ENCODE data around the gene SSC4D.
"Not testable (repeated sequence)": the region's sequence is repeated elsewhere in the genome, so short reads cannot be mapped to it uniquely, and the experiment has no call there.

Gene SSC4D

DNA sequence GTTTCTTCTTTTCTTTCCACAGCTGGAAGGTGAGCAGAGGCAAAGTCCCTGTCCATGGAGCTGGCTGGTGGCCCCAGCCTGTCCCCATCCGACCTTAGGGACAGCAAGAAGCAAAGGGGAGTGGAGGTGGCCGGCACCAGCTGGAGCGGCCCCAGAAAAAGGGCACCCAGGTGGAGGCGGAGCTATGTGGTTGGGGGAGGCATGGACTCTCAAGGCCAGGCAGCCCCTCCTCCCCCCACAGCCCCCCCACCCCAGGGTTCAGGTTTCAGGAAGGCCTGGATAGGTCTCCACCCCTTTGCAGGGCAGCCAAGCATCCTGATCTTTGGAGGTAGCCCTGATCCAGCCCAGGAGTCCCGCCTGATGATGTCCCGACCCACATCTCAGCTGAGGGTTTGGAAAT, at the start of gene SSC4D:
SSC4D (minus strand) TSS at position 161 of the 400 bp plus-strand sequence. CDS start 5,258 bp downstream, outside the sequence.
- DNase-seq (ENCODE audit: low spot score) = no peak

DNA sequence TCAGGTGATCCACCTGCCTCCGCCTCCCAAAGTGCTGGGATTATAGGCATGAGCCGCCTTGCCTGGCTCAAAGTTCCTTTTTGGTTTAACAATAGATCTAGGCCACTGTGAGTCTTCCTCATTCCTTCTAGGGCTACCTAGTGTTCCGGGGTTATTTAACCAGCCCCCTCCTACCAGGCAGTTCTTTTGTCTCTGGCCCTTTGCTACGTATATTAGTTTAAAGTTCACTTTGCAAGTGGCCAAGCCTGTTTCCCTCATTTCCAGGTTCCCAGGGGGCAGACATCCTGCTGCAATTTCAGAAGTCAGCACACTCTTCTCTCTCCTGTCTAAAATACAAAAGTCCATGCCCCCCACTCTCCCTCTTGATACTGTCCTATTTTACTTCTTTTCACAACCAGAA, 49.0 kb upstream of the SSC4D start:
- not testable (repeated sequence) for DNase-seq (ENCODE audit: low spot score)

DNA sequence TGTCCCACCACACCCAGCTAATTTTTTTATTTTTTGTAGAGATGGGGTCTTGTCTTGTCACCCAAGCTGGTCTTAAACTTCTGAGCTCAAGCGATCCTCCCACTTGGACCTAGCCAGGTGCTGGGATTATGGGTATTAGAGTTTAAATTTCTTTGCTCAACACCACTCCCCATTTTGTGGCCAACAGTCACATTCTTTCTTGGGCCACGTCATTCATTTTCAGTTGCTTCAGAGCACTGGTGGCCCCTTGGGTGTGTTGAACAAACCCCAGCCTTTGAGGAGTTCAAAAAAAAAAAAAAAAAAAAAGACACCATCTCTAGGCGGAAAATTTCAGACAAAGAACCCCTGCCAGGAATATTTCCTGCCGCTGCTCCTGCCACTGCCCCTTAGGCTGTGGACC, 47.5 kb upstream of the SSC4D start:
- DNase-seq (ENCODE audit: low spot score) = not testable (repeated sequence)

DNA sequence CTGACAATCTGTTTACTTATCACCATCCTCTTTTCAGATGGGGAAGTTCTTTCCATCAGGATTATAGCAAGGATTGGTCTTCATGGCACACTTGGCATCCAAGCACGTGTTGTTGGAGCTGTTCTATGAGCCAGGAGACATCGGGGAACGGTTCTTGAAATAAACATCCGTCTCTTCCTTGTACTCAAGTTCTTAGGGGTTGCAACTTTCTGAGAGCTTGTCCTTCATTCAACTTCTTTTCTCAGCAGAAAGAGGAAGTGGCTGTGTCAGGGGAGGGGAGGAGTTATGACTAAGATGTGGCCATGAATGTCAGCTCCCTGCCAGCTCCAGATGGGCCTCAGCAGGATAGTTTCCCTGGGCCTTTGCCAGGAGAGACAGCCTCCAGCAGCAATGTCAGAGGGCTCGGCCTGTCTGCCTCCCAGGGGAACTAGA, 36.1 kb upstream of the SSC4D start:
- DNase-seq (ENCODE audit: low spot score) = peak; percentile 37

DNA sequence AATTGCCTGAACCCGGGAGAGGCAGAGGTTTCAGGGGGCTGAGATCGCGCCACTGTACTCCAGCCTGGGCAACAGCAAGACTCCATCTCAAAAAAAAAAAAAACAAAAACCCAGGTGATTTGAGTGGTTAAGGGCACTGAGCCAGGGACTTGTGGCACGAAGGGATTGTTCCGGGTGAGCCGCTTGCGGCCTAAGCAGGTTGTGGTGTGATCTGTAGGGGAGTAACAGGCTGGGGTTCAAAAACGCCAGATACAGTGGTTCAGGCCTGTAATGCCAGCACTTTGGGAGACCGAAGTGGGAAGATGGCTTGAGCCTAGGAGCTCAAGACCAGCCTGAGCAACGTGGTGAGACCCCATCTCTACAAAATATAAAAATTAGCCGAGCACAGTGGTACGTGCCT, 34.3 kb upstream of the SSC4D start:
- not testable (repeated sequence) for DNase-seq (ENCODE audit: low spot score)

DNA sequence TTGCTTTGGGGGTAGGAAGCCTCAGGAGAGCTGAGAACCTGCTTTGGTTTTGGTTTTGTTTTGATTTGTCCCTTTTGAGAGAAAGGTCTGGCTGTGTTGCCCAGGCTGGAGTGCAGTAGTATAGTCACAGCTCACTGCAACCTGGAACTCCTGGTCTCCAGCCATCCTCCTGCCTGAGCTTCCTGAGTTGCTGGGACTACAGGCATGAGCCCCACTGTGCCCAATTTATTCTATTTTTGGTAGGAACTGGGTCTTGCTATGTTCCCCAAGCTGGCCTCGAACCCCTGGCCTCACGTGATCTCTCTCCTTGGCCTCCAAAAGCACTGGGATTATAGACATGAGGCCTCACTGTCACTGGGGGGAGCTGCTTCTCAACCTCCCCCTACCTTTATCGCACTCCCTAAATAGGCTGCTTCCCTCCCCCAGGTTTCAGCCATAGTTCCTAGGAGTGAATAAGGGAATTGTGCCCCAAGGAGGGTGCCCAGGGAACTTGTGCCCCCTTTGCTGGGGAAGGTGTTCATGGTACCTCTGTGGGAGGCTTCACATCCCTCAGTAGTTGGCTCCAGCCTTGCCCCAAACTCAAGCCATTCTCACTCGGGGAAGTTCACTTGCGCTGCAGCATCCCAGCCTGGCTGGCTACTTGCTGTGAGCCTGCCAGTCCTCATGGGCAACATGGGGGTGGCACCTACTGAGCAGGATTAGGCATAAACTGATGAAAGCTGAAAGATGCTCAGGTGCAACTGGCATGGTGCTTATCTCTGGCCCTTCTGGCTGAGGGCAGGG, 33.4 kb upstream of the SSC4D start:
- not testable (repeated sequence) for DNase-seq (ENCODE audit: low spot score)

DNA sequence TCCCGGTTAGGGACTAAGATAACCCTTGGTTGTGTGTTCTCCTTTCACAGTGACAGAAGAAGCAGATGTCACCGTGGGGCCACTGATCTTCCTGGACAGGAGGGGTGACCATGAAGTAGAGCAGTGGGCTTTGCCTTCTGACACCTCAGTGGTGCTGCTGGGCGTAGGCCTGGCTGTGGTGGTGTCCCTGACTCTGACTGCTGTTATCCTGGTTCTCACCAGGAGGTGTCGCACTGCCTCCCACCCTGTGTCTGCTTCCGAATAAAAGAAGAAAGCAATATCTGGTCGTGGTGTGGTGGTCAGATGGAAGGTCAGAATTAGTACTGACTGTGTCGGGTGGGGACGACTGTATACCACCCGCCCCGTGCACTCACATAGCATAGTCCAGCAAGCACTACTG, 32.3 kb upstream of the SSC4D start:
- not testable (repeated sequence) for DNase-seq (ENCODE audit: low spot score)

DNA sequence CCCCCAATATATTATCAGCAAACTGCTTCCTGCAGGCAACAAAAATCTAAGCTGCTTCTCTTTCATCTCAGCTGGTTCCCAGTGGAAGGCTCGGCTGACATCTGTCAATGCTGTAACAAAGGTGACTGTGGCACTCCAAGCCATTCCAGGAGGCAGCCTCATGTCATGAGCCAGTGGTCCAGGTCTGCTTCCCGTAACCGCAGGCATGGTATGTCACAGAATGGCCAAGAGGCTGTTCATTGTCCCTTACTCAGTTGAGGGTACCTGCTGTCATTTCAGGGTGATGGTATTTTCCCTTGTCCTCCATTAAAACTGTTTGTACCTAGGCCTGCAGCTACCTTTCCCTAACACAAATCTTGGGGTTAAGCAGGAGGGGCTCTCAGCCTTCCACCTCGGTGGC, 30.9 kb upstream of the SSC4D start:
- DNase-seq (ENCODE audit: low spot score) = not testable (repeated sequence)

DNA sequence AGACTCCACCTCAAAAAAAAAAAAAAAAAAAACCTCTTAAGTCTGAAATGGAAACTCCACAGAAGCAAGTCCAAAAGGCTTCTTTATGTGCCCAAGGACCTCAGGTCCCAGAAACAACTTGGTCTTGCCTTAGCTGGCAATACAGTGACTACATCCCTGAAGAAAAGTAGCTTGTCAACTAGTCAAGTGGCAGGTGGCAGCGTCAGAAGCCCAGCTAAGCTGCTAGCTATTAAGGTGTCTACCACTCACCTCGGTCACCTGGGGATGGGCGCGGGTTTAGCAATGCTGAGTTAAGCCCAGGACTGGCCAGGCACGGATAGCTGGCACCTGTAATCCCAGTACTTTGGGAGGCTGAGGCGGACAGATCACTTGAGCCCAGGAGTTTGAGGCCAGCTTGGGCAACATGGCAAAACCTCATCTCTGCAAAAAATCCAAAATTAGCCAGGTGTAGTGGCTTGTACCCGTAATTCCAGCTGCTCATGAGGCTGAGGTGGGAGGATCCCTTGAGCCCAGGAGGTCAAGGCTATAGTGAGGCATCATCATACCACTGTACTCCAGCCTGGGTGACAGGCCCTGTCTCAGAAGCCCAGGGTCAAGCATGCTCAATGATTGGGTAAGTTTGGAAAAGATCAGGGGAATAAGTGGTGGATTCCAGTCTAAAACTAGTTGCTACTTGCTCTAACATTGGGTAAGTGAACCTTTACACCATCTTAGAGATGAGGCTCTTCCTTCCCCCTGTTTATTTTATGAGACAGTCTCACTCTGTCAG, 29.8 kb upstream of the SSC4D start:
- not testable (repeated sequence) for DNase-seq (ENCODE audit: low spot score)

DNA sequence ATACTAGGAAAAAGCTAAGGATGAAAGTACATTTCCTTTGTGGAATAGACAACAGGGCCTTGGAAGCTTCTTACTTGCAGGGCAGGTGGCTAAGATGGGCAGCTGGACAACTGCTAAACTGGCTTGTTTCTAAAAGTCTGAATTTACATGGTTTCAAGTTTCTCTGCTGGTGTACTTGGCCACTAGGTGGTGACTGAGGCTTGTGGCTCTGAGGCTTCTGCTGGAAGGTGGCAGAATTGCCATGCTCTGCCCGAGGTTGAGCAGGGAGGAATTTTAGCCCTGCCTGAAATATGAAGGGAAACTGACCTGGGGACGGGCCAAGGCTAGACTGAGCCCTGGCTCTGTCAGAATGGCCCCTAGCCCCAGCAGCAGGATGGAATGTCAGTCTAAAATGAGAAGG, 28.4 kb upstream of the SSC4D start:
- DNase-seq (ENCODE audit: low spot score) = peak; percentile 67

DNA sequence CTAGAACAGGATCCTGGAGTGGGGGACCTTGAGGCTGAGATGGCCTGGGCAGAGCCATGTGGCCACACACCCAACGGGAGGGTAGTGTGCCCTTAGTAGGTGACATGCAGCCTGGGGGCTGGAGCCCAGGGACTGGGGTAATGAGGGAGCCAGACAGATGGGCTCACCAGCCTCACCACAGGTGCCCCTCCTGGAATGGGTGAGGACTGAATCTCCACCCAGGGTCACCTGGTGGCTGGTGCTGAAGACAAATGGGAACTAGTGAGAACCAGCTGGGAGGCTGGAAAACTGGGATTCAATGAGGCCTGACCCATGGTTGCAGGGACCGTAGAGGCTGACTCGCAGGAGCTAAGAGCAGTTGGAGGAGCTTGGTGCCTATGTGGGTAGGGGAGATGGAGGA, 21.3 kb upstream of the SSC4D start:
- no peak for DNase-seq (ENCODE audit: low spot score)

DNA sequence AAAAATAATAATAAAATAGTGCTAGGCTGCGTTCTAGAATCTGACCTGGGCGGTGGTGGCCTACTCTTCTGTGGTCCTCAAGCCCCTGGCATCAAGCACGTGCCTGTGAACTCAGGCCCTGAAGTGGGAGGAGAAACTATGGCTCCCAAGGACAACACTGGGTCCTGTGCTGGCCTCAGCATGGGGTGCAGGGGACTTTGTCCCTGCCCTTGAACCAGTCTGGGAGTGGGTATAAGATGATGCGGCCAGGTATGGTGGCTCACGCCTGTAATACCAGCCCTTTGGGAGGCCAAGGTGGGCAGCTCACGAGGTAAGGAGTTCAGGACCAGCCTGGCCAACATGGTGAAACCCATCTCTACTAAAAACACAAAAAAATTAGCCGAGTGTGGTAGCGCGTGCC, 20.7 kb upstream of the SSC4D start:
- DNase-seq (ENCODE audit: low spot score) = no peak

DNA sequence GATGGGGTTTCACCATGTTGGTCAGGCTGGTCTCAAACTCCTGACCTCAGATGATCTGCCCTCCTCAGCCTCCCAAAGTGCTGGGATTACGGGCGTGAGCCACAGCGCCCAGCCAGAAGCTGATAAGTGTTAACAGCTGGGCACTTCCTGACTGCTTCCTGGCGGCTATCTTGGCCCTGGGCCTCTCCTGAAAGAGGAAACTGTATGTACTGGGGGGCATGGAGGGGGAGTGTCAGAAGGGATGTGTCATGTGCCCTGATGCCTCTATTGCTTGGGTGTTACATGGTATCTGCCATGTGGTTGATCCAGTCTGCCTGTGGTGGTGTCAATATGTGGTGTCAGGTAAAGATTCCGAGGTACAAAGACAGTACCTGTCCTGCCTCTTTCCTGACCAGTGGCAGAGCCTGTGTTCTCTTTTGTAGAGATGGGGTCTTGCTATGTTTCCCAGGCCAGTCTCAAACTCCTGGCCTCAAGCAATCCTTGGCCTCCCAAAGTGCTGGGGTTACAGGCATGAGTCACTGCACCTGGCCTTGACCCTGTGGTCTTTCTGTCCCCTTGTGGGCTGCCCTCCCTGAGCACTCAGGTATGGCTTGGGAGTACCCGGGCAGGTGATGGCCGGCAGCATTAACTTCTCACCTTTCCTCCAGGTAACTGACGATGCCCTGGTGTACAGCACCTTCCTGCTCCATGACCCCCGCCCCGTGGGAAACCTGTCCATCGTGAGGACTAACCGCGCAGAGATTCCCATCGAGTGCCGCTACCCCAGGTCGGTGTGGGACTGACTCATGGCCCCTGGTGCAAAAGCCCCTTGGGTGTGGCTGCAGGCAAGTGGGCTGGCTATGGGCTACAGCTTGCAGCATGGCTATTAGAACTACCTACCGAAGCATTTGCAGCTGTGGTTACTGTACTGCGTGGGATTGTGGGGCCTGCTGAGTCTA, 19.6 kb upstream of the SSC4D start:
- DNase-seq (ENCODE audit: low spot score) = no peak

DNA sequence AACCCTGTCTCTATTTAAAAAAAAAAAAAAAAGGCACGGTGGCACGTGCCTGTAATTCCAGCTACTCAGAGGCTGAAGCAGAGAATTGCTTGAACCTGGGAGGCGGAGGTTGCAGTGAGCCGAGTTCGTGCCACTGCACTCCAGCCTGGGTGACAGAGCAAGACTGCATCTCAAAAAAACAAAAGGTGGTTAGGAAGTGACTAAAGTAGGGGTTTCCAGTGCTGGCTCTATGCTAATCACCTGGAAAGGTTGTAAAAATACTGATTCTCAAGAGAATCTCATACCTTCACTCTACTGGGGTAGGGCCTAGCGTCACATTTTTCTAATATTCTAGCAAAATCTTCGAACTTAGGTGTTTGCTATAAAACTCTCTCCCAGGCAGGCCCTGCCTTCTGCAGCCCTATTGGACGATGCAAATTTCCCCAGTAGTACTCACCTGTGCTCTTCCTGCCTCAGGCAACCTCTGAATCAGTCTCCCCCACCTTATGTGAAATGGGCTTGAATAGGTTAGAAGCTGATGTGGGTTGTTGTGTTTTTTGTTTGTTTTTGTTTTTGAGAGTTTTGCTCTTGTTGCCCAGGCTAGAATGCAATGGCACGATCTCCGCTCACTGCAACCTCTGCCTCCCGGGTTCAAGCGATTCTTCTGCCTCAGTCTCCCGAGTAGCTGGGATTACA, 18.8 kb upstream of the SSC4D start:
- DNase-seq (ENCODE audit: low spot score) = no peak

DNA sequence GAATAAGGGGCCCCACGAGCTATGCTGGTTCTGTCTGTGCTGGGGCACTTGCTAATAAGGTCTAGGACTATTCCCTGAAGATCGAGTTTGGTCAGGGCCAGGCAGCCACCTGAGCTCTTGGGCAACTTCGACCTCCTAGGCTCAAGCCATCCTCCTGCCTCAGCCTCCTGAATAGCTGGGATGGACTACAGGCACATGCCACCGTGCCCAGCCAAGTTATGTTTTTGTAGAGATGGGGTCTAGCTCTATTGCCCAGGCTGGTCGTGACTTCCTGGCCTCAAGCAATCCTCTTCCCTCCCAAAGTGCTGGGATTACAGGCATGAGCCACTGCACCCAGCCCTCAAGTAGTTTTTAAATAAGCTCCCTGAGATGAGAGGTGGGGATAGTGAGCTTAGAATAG, 18.1 kb upstream of the SSC4D start:
- no peak for DNase-seq (ENCODE audit: low spot score)

DNA sequence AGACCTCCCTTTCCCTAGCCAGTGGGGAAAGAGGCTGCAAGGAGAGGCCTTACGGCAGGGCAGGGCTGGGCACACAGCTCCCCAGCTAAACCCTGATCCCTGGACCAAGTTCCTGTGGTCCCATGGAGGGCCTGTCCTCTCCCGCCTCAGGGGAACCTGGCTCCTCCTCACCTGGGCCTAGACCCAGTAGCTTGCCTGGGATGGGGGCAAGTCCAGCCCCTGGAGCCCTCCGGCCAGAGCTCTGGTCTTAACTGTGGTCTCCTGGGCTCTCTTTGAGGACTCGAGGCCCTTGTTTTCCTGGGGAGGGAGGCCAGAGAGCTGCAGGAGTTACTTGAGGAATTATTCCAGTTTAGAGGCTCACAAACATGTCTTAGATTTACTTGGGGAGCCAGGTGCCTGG, 16.7 kb upstream of the SSC4D start:
- DNase-seq (ENCODE audit: low spot score) = no peak

DNA sequence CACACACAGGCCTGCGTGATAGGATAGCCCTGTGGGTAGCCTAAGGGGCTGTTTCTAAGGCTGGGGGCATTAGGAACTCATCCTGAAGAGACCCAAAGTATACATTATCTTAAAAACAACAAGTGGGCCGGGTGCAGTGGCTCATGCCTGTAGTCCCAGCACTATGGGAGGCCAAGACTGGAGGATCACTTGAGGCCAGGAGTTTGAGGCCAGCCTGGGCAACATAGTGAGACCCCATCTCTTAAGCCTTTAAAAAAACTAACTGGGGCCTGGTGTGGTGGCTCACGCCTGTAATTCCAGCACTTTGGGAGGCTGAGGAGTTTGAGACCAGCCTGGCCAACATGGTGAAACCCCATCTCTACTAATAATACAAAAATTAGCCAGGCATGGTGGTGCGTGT, 16.1 kb upstream of the SSC4D start:
- not testable (repeated sequence) for DNase-seq (ENCODE audit: low spot score)

DNA sequence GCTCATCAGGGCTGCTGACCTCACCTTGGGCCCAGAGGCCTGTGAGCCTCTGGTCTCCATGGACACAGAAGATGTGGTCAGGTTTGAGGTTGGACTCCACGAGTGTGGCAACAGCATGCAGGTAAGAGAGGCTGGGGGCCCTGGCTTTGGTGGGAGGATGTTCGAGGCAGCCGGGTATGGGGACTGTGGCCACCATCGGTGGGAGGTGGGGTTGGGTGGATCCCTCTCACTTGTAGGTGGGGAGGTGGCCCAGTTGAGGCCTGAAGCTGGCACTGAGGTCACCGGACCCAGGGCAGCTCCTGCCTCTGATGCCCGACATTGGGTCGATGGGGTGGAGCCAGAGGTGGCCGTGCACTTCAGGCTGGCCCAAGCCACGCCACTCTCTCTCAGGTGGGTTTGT, 15.7 kb upstream of the SSC4D start:
- DNase-seq (ENCODE audit: low spot score) = no peak

DNA sequence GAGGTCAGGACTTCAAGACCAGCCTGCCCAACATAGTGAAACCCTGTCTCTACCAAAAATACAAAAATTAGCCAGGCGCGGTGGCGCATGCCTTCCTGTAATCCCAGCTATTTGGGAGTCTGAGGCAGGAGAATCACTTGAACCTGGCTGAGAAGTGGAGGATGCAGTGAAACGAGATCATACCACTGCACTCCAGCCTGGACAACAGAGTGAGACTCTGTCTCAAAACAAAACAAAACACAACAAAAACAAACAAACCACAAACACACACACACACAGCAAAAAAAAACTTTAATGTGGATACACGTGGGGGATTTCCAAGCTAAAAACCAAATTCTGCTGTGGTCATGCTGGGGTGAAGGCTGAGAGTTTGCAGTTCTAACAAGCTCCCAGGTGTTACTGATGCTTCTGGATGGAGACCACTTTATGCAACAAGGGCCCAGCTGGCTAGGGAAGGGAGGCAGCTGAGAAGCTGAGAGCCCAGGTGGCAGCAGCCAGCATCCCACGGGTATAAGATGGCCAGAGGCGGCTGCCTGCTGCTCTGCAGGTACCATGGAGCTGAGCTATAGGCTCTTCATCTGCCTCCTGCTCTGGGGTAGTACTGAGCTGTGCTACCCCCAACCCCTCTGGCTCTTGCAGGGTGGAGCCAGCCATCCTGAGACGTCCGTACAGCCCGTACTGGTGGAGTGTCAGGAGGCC, 15.1 kb upstream of the SSC4D start, which contains the start of gene ZP3:
ZP3 (plus strand) TSS at position 538 of the 699 bp plus-strand sequence; CDS start at position 553, 15 bp downstream.
- DNase-seq (ENCODE audit: low spot score) = peak; percentile 39

DNA sequence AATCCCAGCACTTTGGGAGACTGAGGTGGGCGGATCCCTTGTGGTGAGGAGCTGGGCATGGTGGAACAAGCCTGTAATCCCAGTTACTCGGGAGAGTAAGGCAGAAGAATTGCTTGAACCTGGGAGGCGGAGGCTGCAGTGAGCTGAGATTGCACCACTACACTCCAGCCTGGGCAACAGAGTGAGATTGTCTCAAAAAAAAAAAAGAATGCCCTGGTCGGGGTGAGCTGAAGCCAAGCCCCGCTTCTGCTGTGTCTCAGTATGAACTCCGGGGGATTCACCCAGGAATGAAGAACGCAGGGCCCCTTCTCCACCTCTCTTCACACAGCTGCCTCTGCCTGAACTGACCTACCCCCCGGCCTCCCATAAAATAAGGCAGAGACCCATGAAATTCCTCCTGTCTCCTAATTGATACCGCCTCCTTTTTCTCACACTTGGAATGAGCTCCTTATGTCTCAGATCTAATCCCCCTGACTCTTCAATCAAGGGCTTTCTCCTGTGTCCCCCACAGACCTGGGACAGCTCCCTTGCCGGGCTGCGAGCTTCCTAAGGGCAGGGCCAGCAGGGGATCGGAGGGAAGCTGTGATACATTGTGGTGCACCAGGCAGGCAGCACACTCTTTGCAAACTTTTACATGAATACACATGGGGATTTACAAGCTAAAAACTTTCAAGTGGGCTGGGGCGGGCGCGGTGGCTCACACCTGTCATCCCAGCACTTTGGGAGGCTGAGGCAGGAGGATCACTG, 14.3 kb upstream of the SSC4D start:
- no peak for DNase-seq (ENCODE audit: low spot score)

All from activated CD4-positive, alpha-beta T cell treated with anti-CD3 and anti-CD28 coated beads, Interleukin-2, Interleukin-4, amounts not matched to agents 100 ng/mL and 50 ng/mL, durations not matched to agents 16 hours and 8 hours (primary cell).